B cell (primary cell): ENCODE data around the gene STK4. TPM values are rescaled to one million over a fixed set of nuclear protein-coding genes. Genes with fewer than 3 reads are reported as not detected.

Source experiments
- ATAC-seq: fragments of 200-7000 bp; cut with Tn5 transposase; one replicate; pipeline ENCODE4 v1.10.0; 2021; ENCODE audit warnings: low read depth, mild to moderate bottlenecking, moderate number of reproducible peaks, moderate library complexity
- CTCF ChIA-PET: fragments of 350-600 bp; sonication (Branson Sonifier 250); formaldehyde crosslinking; loops from one replicate; lab custom pipeline; 2021; ENCODE audit warnings: antibody characterized with exemption, inconsistent platforms; lab: Charles Lee
- POLR2A ChIA-PET: fragments of 350-600 bp; sonication (Branson Sonifier 250); formaldehyde crosslinking; loops from one replicate; lab custom pipeline; 2021; ENCODE audit warnings: antibody characterized with exemption; lab: Charles Lee
- DNase-seq: peaks from one replicate; pipeline ENCODE4 v3.0.0; 2013
- H2AFZ ChIP-seq: 2 replicates; pipeline ENCODE4 v1.6.1; 2012; ENCODE audit warnings: mild to moderate bottlenecking, low read depth, low read length; ENCODE audit not compliant: insufficient read depth, poor library complexity, severe bottlenecking
- H3K27ac ChIP-seq, 2 donors: 1 replicate in 1 of 2; 2 replicates in 1 of 2; pipeline ENCODE4 v1.5.1; 2012 to 2013; ENCODE audit warnings: low read length in 2 of 2, mild to moderate bottlenecking in 2 of 2, moderate library complexity in 1 of 2
- H3K27me3 ChIP-seq, 4 experiments: fragments of 200-600 bp in 1 of 4; sonication (generic) in 1 of 4; replicated peaks in 1 of 4; 1 replicate in 2 of 4; 2 replicates in 2 of 4; pipeline versions ENCODE4 v1.6.1 to v1.7.0; 2013 to 2016; ENCODE audit warnings: low read length in 3 of 4, mild to moderate bottlenecking in 2 of 4, mixed read lengths in 1 of 4, moderate library complexity in 1 of 4; ENCODE audit not compliant: insufficient read depth in 4 of 4, control insufficient read depth in 3 of 4; ENCODE audit errors: control extremely low read depth in 1 of 4
- H3K36me3 ChIP-seq, 2 experiments: replicated peaks in 1 of 2; 1 replicate in 1 of 2; 2 replicates in 1 of 2; pipeline versions ENCODE4 v1.6.1 to v1.7.1; 2013; ENCODE audit warnings: low read length in 1 of 2; ENCODE audit not compliant: insufficient read depth in 2 of 2, control insufficient read depth in 1 of 2; ENCODE audit errors: control extremely low read depth in 1 of 2, extremely low read depth in 1 of 2
- H3K4me1 ChIP-seq, 2 donors: fragments of 200-600 bp in 1 of 2; sonication (generic) in 1 of 2; 1 replicate in 1 of 2; 2 replicates in 1 of 2; pipeline versions ENCODE4 v1.5.1 to v1.6.1; 2013 to 2017; ENCODE audit warnings: low read length in 2 of 2; ENCODE audit not compliant: control insufficient read depth in 2 of 2, insufficient read depth in 2 of 2
- H3K4me2 ChIP-seq: replicated peaks from 2 replicates; pipeline ENCODE3; 2012; ENCODE audit warnings: mild to moderate bottlenecking, low read depth, low read length; ENCODE audit not compliant: poor library complexity, severe bottlenecking
- H3K4me3 ChIP-seq, 5 experiments: fragments of 200-600 bp in 1 of 5; sonication (generic) in 1 of 5; 1 replicate in 3 of 5; 2 replicates in 2 of 5; pipeline versions ENCODE4 v1.5.1 to v1.7.0; 2011 to 2016; ENCODE audit warnings: low read length in 4 of 5, mild to moderate bottlenecking in 4 of 5, low read depth in 2 of 5, control low read depth in 1 of 5, moderate library complexity in 1 of 5; ENCODE audit not compliant: insufficient read depth in 1 of 5; ENCODE audit errors: control extremely low read depth in 1 of 5, extremely low read depth in 1 of 5
- H3K79me2 ChIP-seq: fragments of 200-600 bp; sonication (generic); one replicate; pipeline ENCODE4 v1.6.0; 2016; ENCODE audit warnings: low read length; ENCODE audit not compliant: control insufficient read depth, insufficient read depth
- H3K9ac ChIP-seq: fragments of 200-600 bp; sonication (generic); 2 replicates; pipeline ENCODE4 v1.6.1; 2017; ENCODE audit warnings: mild to moderate bottlenecking, low read length, moderate library complexity
- H3K9me3 ChIP-seq, 3 donors: one replicate each; pipeline versions ENCODE4 v1.6.1 to v1.7.1; 2013; ENCODE audit warnings: low read length in 2 of 3; ENCODE audit not compliant: control insufficient read depth in 2 of 3, insufficient read depth in 1 of 3; ENCODE audit errors: control extremely low read depth in 1 of 3
- H4K20me1 ChIP-seq: 2 replicates; pipeline ENCODE4 v1.6.0; 2012; ENCODE audit warnings: mild to moderate bottlenecking, low read length; ENCODE audit not compliant: insufficient read depth, control insufficient read depth, poor library complexity, severe bottlenecking
- H3K27ac Mint-ChIP-seq: one replicate; pipeline ENCODE4 v1.8.0; 2021; ENCODE audit warnings: mixed read lengths
- H3K27me3 Mint-ChIP-seq: one replicate; pipeline ENCODE4 v1.8.0; 2021; ENCODE audit warnings: mixed read lengths
- H3K4me1 Mint-ChIP-seq: one replicate; pipeline ENCODE4 v1.8.0; 2021; ENCODE audit warnings: mixed read lengths
- H3K4me3 Mint-ChIP-seq: one replicate; pipeline ENCODE4 v1.8.0; 2021; ENCODE audit warnings: mixed read lengths
- H3K9me3 Mint-ChIP-seq: one replicate; pipeline ENCODE4 v1.8.0; 2022; ENCODE audit warnings: mixed read lengths; ENCODE audit not compliant: insufficient read depth
- CTCF ChIP-seq: fragments of 200-600 bp; IDR thresholded peaks from one replicate; pipeline ENCODE4 v1.8.0; 2022; ENCODE audit warnings: antibody characterized with exemption, mild to moderate bottlenecking
- EZH2 ChIP-seq: IDR thresholded peaks from 2 replicates; pipeline ENCODE4 v1.6.1; 2012; ENCODE audit warnings: borderline replicate concordance, low read depth, mild to moderate bottlenecking, moderate library complexity, low read length; ENCODE audit not compliant: insufficient read depth, poor library complexity, severe bottlenecking
- WGBS: methylation state at CpG from one replicate; pipeline ENCODE4 v1.1.5; 2013; ENCODE audit warnings: missing lambda C conversion rate; ENCODE audit not compliant: insufficient coverage; 5-methylcytosine and 5-hydroxymethylcytosine counted together
- intact Hi-C: fragments of 100-400 bp; cut with micrococcal nuclease; formaldehyde crosslinking; loops from one replicate; pipeline ENCODE4 v1.10.0; 2022
- polyA plus RNA-seq: library from polyadenylated mRNA; depleted of rRNA; stranded (reverse); fragments of >200 nt; gene quantifications from 2 replicates; pipeline ENCODE4 v1.2.3, GENCODE V29; 2012
- total RNA-seq, 2 donors: library from RNA; stranded (reverse); fragments of 120-200 nt in 1 of 2; gene quantifications; 1 replicate in 1 of 2; 2 replicates in 1 of 2; pipeline versions ENCODE4 v1.2.3 to v1.2.4, GENCODE V29; 2013 to 2022

The STK4 gene
- total and polyA plus RNA-seq, 2 donors (not counting 1 experiment from before 2014, with no cell fraction given): 38.9 to 324 TPM

- no peaks in the 10 kb centered on the region for H3K4me1 Mint-ChIP-seq
- 77% methylated on average over 12 of the region's 17 CpGs for WGBS
- no peak overlapping the region for H3K4me3 Mint-ChIP-seq
- intact Hi-C loops: loop anchor here (1.0 kb wide), 1 partner anchor 68 kb away; no protein-coding TSS in a partner anchor
- H3K4me1 ChIP-seq: no peaks in the 10 kb centered on the region
- ChIA-PET CTCF (interaction anchor here (0.8 to 4.5 kb wide), 10 partner anchors 9 to 101 kb away, joined by 3 to 32 read pairs (median 4); no protein-coding TSS in a partner anchor), POLR2A (interaction anchor here (0.7 kb wide), 1 partner anchor 101 kb away, joined by 4 read pairs; no protein-coding TSS in a partner anchor)
- H3K4me2 ChIP-seq: no peak overlapping the region
- no peak overlapping the region for H2AFZ ChIP-seq
- peaks cover 6% of the 10 kb centered on the region for H3K27me3 Mint-ChIP-seq
- no peak overlapping the region for H3K4me3 ChIP-seq
- no peak overlapping the region for H3K27ac ChIP-seq
- H3K9me3 Mint-ChIP-seq: no peaks in the 10 kb centered on the region
- no peak overlapping the region for H3K27ac Mint-ChIP-seq
- TF ChIP-seq EZH2 (no peak), CTCF (peak; percentile 53)
- no peaks in the 10 kb centered on the region for H3K9me3 ChIP-seq
- peaks cover 0 to 5% (median 0%) of the 10 kb centered on the region in 4 experiments for H3K27me3 ChIP-seq
- DNase-seq: peak; percentile 47
- H4K20me1 ChIP-seq: no peaks in the 10 kb centered on the region
- no peak overlapping the region for H3K9ac ChIP-seq
- ATAC-seq: no peak
- H3K79me2 ChIP-seq: no peaks in the 10 kb centered on the region
- no peaks in the 10 kb centered on the region for H3K36me3 ChIP-seq
These were observed 145.6 kb downstream of the STK4 start for GRCh38 chr20:45111799-45112471.

GRCh38 chr20:45112754-45113153 lies 146.4 kb downstream of the STK4 start:
- DNase-seq (no peak), ATAC-seq (no peak)
- Histone ChIP-seq H4K20me1 (no peaks in the 10 kb centered on the region), H3K4me3 (no peak overlapping the region), H3K9ac (no peak overlapping the region), H2AFZ (no peak overlapping the region), H3K4me2 (no peak overlapping the region), H3K9me3 (no peaks in the 10 kb centered on the region), H3K27me3 (peaks cover 0 to 2% (median 0%) of the 10 kb centered on the region in 4 experiments), H3K4me1 (no peaks in the 10 kb centered on the region), H3K79me2 (no peaks in the 10 kb centered on the region), H3K36me3 (no peaks in the 10 kb centered on the region), H3K27ac (no peak overlapping the region)
- no peak overlapping the region for H3K4me3 Mint-ChIP-seq
- POLR2A ChIA-PET: no interaction called here
- no peaks in the 10 kb centered on the region for H3K4me1 Mint-ChIP-seq
- H3K27me3 Mint-ChIP-seq: peaks cover 8% of the 10 kb centered on the region
- H3K27ac Mint-ChIP-seq: no peak overlapping the region
- H3K9me3 Mint-ChIP-seq: no peaks in the 10 kb centered on the region
- CTCF ChIA-PET: interaction anchor here (0.8 to 4.5 kb wide), 10 partner anchors 8 to 429 kb away, joined by 3 to 32 read pairs (median 4); no protein-coding TSS in a partner anchor
- TF ChIP-seq CTCF (no peak), EZH2 (no peak)
- intact Hi-C loops: loop anchor here (1.0 kb wide), 1 partner anchor 68 kb away; no protein-coding TSS in a partner anchor
